Caco-2 (cell line): ENCODE results near the gene LAMB2. TPM values are rescaled to one million over a fixed set of nuclear protein-coding genes. Genes with fewer than 3 reads are reported as not detected.

ENCODE experiments used
- BruUV-seq: library from RNA; stranded (reverse); fragments of 400-500 nt; replicated peaks from 2 replicates; lab custom pipeline; 2021; lab: Mats Ljungman, UMichigan
- CTCF ChIA-PET: fragments of 300-600 bp; sonication (Branson Sonifier 250); formaldehyde crosslinking; loops from one replicate; lab custom pipeline; 2022; ENCODE audit warnings: antibody characterized with exemption; lab: Charles Lee
- POLR2A ChIA-PET: fragments of 300-600 bp; sonication (Branson Sonifier 250); formaldehyde crosslinking; loops from one replicate; lab custom pipeline; 2022; ENCODE audit warnings: antibody characterized with exemption; lab: Charles Lee
- DNase-seq, 2 experiments: peaks; one replicate each; pipeline versions ENCODE4 v3.0.0 to v3.0.0-alpha.2; 2020 to 2022
- H3K27me3 ChIP-seq: replicated peaks from 2 replicates; pipeline ENCODE4 v1.6.0; 2011; ENCODE audit warnings: low read length; ENCODE audit not compliant: control insufficient read depth, insufficient read depth
- H3K36me3 ChIP-seq: 2 replicates; pipeline ENCODE4 v1.5.1; 2011; ENCODE audit warnings: low read length; ENCODE audit not compliant: control insufficient read depth, insufficient read depth
- H3K4me1 ChIP-seq: fragments of 250-450 bp; sonication (Bioruptor Pico); 2 replicates; pipeline ENCODE4 v1.5.1; 2020; ENCODE audit warnings: mild to moderate bottlenecking
- H3K4me3 ChIP-seq: 2 replicates; pipeline ENCODE4 v1.5.1; 2011; ENCODE audit warnings: low read depth, mild to moderate bottlenecking, control low read depth, low read length
- H3K9me3 ChIP-seq: fragments of 250-450 bp; sonication (Bioruptor Pico); 2 replicates; pipeline ENCODE4 v1.5.1; 2020; ENCODE audit warnings: mild to moderate bottlenecking, moderate library complexity
- H3K27ac Mint-ChIP-seq: one replicate; pipeline ENCODE4 v1.8.0; 2022; ENCODE audit warnings: mixed read lengths; ENCODE audit not compliant: unreplicated experiment
- H3K27me3 Mint-ChIP-seq: one replicate; pipeline ENCODE4 v1.8.0; 2022; ENCODE audit warnings: mixed read lengths; ENCODE audit not compliant: insufficient read depth, unreplicated experiment
- H3K36me3 Mint-ChIP-seq: one replicate; pipeline ENCODE4 v1.8.0; 2022; ENCODE audit warnings: mild to moderate bottlenecking, mixed read lengths; ENCODE audit not compliant: insufficient read depth, unreplicated experiment
- H3K4me1 Mint-ChIP-seq: one replicate; pipeline ENCODE4 v1.8.0; 2022; ENCODE audit warnings: low read depth, mixed read lengths; ENCODE audit not compliant: unreplicated experiment
- H3K4me3 Mint-ChIP-seq: one replicate; pipeline ENCODE4 v1.8.0; 2022; ENCODE audit warnings: mild to moderate bottlenecking, moderate library complexity, mixed read lengths; ENCODE audit not compliant: unreplicated experiment
- H3K9me3 Mint-ChIP-seq: one replicate; pipeline ENCODE4 v1.8.0; 2022; ENCODE audit warnings: mixed read lengths; ENCODE audit not compliant: unreplicated experiment
- intact Hi-C: fragments of 100-400 bp; cut with micrococcal nuclease; formaldehyde crosslinking; loops from one replicate; pipeline ENCODE4 v1.10.0; 2022; ENCODE audit not compliant: unreplicated experiment
- total RNA-seq: library from RNA; stranded (reverse); gene quantifications from 2 replicates; pipeline ENCODE4 v1.2.3, GENCODE V29; 2022
- TF ChIP-seq, protein P1 (sequence below), 2 experiments: fragments of 200-600 bp in 1 of 2; IDR thresholded peaks; 1 replicate in 1 of 2; 2 replicates in 1 of 2; pipeline versions ENCODE4 v1.5.1 to v1.8.0; 2011 to 2022; ENCODE audit warnings: antibody characterized with exemption in 1 of 2, control low read depth in 1 of 2, inconsistent platforms in 1 of 2, low read depth in 1 of 2, low read length in 1 of 2, mild to moderate bottlenecking in 1 of 2, moderate library complexity in 1 of 2; ENCODE audit not compliant: insufficient read depth in 1 of 2, severe bottlenecking in 1 of 2, unreplicated experiment in 1 of 2

LAMB2 gene
- total RNA-seq, 1 experiment from 2014 or later = 189 TPM

DNA sequence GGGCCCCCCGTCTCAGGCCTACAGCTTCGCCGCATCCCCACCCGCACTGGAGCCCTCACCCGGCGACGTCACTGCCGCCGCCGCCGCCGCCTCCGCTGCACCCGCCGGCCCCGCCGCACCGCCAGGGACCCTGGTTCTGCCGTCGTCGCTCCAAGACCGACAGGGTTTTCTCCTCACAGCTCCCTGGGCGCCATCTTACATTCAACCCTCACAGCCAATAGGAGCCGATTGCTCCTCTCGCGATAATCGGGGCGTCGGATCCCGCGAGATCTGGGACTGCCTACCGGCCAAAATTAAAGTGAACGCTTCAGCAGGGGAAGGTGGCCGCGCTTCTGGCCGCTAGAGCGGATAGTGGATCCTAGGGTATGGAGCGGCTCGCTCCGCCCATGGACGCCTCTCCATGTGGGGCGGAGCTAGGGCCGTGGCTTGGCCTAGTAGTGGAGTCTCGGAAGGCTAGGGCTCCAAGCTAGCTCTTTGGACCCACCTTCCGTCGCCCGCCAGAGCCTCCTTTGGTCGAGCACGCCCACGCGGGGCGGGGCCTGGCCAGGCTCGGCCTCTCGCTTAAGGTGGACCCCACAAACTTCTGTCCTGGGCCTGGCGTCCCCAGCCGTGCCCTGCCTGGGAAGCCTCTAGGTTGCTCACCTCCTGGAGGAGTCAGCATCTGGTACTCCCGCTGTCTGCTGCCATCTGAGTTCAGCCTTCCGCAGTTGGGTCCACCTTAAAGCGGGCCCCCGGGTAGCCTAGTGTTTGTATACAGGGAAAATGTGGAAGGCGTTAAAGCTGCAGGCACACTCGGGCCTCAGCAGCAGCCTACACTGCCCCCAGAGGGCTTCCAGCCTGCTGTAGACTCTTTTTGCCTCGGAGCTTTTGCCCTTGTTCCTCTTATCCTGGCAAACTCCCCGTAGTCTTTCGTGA lies 38.7 kb downstream of the LAMB2 start, which contains the start of gene QRICH1:
TSS of gene QRICH1 (minus strand) at position 219 of the 915 bp plus-strand sequence. CDS start 17,054 bp downstream, outside the sequence.
- H3K4me1 Mint-ChIP-seq = no peaks in the 10 kb centered on the region
- no peaks in the 10 kb centered on the region for H3K27me3 ChIP-seq
- BruUV-seq = no TSS peak

DNA sequence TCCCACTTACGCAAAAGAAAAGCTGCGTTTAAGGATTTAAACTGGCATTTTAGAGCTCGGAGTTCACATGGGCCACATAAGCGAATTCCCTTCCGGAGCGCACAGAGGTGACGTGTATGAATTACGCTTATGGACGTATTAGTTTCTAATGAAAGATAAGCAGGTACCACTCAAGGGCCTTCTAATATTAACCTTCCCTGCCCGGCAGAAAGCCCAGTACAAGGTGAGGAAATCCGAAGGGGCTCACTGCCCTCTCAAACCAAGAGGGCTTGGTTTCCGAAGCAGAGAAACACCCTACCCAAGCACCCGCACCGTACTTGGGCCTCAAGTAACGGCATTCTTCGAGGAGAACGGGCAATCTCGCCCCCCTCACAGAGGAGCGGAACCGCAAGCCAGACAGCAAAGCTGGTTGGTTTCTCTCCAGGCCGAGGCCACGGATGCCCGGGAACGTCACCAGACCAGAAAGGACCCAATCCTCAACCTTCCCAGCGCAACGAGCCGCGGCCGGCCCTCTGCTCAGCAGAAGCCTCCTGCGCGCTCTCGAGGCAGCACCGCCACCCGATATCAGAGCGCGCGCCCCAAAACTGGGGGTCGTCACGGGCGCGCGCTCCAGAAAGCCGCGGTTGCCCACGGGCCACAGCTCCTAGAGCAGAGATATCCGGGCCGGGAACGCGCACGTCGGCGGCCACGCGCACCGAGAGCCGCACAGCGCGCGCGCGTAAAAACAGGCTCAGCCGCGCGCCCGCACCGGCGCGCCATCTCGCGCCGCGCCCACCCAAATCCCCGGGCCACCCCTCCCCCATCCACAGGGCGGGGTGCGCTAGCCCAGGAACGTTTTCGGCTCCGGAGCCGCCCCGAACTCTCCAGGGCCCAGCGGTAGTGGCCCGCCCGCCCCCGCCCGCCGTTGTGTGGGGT lies 39.7 kb downstream of the LAMB2 start:
- H3K27me3 ChIP-seq = no peaks in the 10 kb centered on the region
- BruUV-seq = TSS peak; percentile 86
- H3K4me3 Mint-ChIP-seq = peak overlapping the region; percentile 95
- no peaks in the 10 kb centered on the region; the same call in 1 of the 2 replicates for H3K36me3 ChIP-seq
- H3K9me3 ChIP-seq = no peaks in the 10 kb centered on the region
- H3K9me3 Mint-ChIP-seq = no peaks in the 10 kb centered on the region
- ChIA-PET POLR2A (interaction anchor here (0.6 to 3.0 kb wide), 17 partner anchors 11 to 1959 kb away, joined by 3 to 44 read pairs (median 8); partner anchors contain the start of genes CELSR3, IMPDH2, LAMB2 and NDUFAF3), CTCF (interaction anchor here (0.8 to 2.6 kb wide), 12 partner anchors 18 to 356 kb away, joined by 3 to 20 read pairs (median 4); partner anchors contain the start of genes IMPDH2, LAMB2, NDUFAF3 and USP19)
- peaks cover 63% of the 10 kb centered on the region for H3K36me3 Mint-ChIP-seq
- no peaks in the 10 kb centered on the region for H3K4me1 Mint-ChIP-seq
- intact Hi-C loops = loop anchor here (1.0 kb wide), 1 partner anchor 104 kb away; no protein-coding TSS in a partner anchor
- H3K4me3 ChIP-seq = peak overlapping the region; percentile 67
- no peaks in the 10 kb centered on the region for H3K27me3 Mint-ChIP-seq
- H3K4me1 ChIP-seq = peaks cover 4% of the 10 kb centered on the region
- DNase-seq = peak; percentile 75 to 83
- peak overlapping the region; percentile 99 for H3K27ac Mint-ChIP-seq
- TF ChIP-seq, protein P1, sequence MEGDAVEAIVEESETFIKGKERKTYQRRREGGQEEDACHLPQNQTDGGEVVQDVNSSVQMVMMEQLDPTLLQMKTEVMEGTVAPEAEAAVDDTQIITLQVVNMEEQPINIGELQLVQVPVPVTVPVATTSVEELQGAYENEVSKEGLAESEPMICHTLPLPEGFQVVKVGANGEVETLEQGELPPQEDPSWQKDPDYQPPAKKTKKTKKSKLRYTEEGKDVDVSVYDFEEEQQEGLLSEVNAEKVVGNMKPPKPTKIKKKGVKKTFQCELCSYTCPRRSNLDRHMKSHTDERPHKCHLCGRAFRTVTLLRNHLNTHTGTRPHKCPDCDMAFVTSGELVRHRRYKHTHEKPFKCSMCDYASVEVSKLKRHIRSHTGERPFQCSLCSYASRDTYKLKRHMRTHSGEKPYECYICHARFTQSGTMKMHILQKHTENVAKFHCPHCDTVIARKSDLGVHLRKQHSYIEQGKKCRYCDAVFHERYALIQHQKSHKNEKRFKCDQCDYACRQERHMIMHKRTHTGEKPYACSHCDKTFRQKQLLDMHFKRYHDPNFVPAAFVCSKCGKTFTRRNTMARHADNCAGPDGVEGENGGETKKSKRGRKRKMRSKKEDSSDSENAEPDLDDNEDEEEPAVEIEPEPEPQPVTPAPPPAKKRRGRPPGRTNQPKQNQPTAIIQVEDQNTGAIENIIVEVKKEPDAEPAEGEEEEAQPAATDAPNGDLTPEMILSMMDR (IDR thresholded peaks at IDR 0.05; ENCODE audit: insufficient read depth in 1 of 2, low read depth in 1 of 2, low read length in 1 of 2, severe bottlenecking in 1 of 2, unreplicated experiment in 1 of 2) = no peak

More for the DNA sequence above, 38.7 kb downstream of the LAMB2 start, which contains the start of gene QRICH1:
- H3K27ac Mint-ChIP-seq = peak within 1 kb of the TSS; percentile 99
- peaks cover 65% of the 10 kb centered on the region for H3K36me3 Mint-ChIP-seq
- peak within 1 kb of the TSS; percentile 67 for H3K4me3 ChIP-seq
- peak; percentile 97 to 98 for DNase-seq
- H3K27me3 Mint-ChIP-seq = no peaks in the 10 kb centered on the region
- H3K4me1 ChIP-seq = peaks cover 4% of the 10 kb centered on the region
- CTCF ChIA-PET = interaction anchor here (0.6 to 2.6 kb wide), 18 partner anchors 10 to 355 kb away, joined by 3 to 20 read pairs (median 4); partner anchors contain the start of genes IMPDH2, LAMB2, NDUFAF3 and QARS1
- peak within 1 kb of the TSS; percentile 95 for H3K4me3 Mint-ChIP-seq
- H3K36me3 ChIP-seq = no peaks in the 10 kb centered on the region; the same call in 1 of the 2 replicates
- TF ChIP-seq, protein P1 (IDR thresholded peaks at IDR 0.05; ENCODE audit: insufficient read depth in 1 of 2, low read depth in 1 of 2, low read length in 1 of 2, severe bottlenecking in 1 of 2, unreplicated experiment in 1 of 2) = peak; percentile 33 to 83
- intact Hi-C loops = loop anchor here (1.0 to 2.0 kb wide), 6 partner anchors 10 to 105 kb away; partner anchors contain the start of genes LAMB2, QARS1 and USP19
- no peaks in the 10 kb centered on the region for H3K9me3 Mint-ChIP-seq
- no peaks in the 10 kb centered on the region for H3K9me3 ChIP-seq
- POLR2A ChIA-PET = interaction anchor here (0.5 to 3.0 kb wide), 19 partner anchors 10 to 1960 kb away, joined by 3 to 44 read pairs (median 6); partner anchors contain the start of genes CELSR3, IMPDH2, LAMB2 and NDUFAF3
